Activated CD8-positive, alpha-beta T cell treated with anti-CD3 and anti-CD28 coated beads for 36 hours (primary cell): Measurements from ENCODE around the gene SLC22A31. TPM values are rescaled to one million over a fixed set of nuclear protein-coding genes. Genes with fewer than 3 reads are reported as not detected.

Source experiments
- ATAC-seq: fragments of 200-7000 bp; cut with Tn5 transposase; one replicate; pipeline ENCODE4 v1.10.0; 2021; ENCODE audit warnings: mild to moderate bottlenecking, moderate library complexity
- CTCF ChIA-PET: fragments of 350-600 bp; sonication (Branson Sonifier 250); formaldehyde crosslinking; loops from one replicate; lab custom pipeline; 2021; ENCODE audit warnings: antibody characterized with exemption; lab: Charles Lee
- POLR2A ChIA-PET: fragments of 350-600 bp; sonication (Branson Sonifier 250); formaldehyde crosslinking; loops from one replicate; lab custom pipeline; 2021; ENCODE audit warnings: antibody characterized with exemption; lab: Charles Lee
- DNase-seq: peaks from one replicate; pipeline ENCODE4 v3.0.0-alpha.2; 2020
- H3K27ac Mint-ChIP-seq: one replicate; pipeline ENCODE4 v1.8.0; 2021; ENCODE audit warnings: mild to moderate bottlenecking, mixed read lengths
- H3K27me3 Mint-ChIP-seq: one replicate; pipeline ENCODE4 v1.8.0; 2021; ENCODE audit warnings: mixed read lengths
- H3K36me3 Mint-ChIP-seq: one replicate; pipeline ENCODE4 v1.8.0; 2021; ENCODE audit warnings: low read depth, mixed read lengths
- H3K4me1 Mint-ChIP-seq: one replicate; pipeline ENCODE4 v1.8.0; 2021; ENCODE audit warnings: low read depth, mixed read lengths
- H3K4me3 Mint-ChIP-seq: one replicate; pipeline ENCODE4 v1.8.0; 2021; ENCODE audit warnings: mild to moderate bottlenecking, moderate library complexity, mixed read lengths
- H3K9me3 Mint-ChIP-seq: one replicate; pipeline ENCODE4 v1.8.0; 2021; ENCODE audit warnings: mixed read lengths
- intact Hi-C: fragments of 100-400 bp; cut with micrococcal nuclease; formaldehyde crosslinking; loops from one replicate; pipeline ENCODE4 v1.10.0; 2022
- total RNA-seq, 2 experiments: library from RNA; stranded (reverse); gene quantifications; one replicate each; pipeline ENCODE4 v1.2.3, GENCODE V29; 2021
- TF ChIP-seq, protein P1 (sequence below): fragments of 200-600 bp; IDR thresholded peaks from one replicate; pipeline ENCODE4 v1.8.0; 2022; ENCODE audit warnings: antibody characterized with exemption, mild to moderate bottlenecking

SLC22A31 gene
- total RNA-seq, 2 experiments from 2014 or later: 0.16 to 0.20 TPM

DNA sequence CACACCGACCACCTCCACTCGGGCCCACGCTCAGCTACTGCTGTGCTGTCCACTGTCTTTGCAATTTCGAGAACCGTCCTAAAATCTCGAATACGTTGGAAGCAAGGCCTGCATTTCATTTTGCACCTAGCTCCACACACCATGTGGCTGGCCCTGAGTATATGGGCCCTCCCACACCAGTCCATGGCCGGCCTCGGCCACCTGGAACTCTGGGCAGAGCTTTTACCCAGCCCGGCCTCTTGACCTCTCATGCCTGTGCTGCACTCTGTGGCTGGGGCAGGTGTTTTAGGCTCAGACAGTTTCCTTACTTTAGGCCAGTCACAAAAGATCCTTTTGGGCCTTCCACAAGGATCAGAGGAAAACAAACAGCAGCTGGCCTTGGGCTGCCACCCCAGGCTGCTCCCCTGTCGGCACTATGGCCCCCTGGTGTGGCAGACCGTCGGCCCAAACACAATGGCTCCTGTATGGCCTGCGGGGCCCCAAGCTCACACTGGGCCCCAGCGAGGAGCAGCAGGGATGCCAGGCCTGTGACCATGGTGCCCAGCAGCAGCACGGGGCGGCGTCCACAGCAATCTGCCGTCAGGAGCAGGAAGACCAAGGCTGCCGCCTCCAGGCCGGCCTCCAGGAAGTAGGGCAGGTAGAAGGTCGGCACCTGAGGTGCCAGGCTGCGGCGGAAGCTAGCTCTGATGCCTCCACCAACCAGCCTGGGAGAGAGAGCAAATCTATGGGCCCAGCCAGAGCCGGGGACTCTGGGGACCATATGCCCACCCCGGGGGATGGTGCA is 2.5 kb downstream of the SLC22A31 start:
- H3K4me1 Mint-ChIP-seq: peaks cover 13% of the 10 kb centered on the region
- no peak overlapping the region for H3K4me3 Mint-ChIP-seq
- POLR2A ChIA-PET: no interaction called here
- intact Hi-C loops: no loop called here
- H3K9me3 Mint-ChIP-seq: no peaks in the 10 kb centered on the region
- TF ChIP-seq, protein P1, sequence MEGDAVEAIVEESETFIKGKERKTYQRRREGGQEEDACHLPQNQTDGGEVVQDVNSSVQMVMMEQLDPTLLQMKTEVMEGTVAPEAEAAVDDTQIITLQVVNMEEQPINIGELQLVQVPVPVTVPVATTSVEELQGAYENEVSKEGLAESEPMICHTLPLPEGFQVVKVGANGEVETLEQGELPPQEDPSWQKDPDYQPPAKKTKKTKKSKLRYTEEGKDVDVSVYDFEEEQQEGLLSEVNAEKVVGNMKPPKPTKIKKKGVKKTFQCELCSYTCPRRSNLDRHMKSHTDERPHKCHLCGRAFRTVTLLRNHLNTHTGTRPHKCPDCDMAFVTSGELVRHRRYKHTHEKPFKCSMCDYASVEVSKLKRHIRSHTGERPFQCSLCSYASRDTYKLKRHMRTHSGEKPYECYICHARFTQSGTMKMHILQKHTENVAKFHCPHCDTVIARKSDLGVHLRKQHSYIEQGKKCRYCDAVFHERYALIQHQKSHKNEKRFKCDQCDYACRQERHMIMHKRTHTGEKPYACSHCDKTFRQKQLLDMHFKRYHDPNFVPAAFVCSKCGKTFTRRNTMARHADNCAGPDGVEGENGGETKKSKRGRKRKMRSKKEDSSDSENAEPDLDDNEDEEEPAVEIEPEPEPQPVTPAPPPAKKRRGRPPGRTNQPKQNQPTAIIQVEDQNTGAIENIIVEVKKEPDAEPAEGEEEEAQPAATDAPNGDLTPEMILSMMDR: no peak
- H3K36me3 Mint-ChIP-seq: no peaks in the 10 kb centered on the region
- CTCF ChIA-PET: no interaction called here
- H3K27ac Mint-ChIP-seq: no peak overlapping the region
- DNase-seq (no peak), ATAC-seq (no peak)
- peaks cover 20% of the 10 kb centered on the region for H3K27me3 Mint-ChIP-seq

DNA sequence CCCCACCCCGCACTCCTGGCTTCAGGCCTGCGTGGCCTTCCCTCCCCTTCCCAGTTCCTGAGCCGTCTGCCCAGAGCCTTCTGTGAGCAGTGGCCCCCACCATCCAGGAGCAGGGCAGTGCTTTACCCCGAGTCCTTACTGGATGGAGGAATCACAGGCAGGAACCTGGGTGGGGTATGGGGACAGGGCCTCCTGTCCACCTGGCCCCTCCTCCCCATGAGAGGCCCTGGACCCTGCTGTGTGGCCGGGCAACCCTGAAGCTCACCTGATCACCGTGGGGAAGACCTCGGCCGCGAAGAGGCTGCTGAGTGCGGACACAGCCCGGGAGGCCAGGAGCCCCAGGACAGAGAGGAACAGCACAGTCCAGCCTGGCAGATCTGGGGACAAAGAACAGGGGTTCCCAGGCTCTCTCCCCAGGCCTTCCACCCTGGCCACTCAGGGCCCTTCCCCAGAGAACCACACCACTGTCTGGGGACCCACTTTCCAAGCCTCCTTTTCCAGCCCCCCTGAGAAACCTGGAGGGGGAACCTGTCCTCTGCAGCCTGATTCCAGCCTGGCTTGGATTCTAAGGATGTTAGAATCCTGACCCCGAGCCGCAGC is 3.2 kb downstream of the SLC22A31 start:
- no peak overlapping the region for H3K27ac Mint-ChIP-seq
- H3K4me3 Mint-ChIP-seq: no peak overlapping the region
- H3K27me3 Mint-ChIP-seq: peaks cover 15% of the 10 kb centered on the region
- peaks cover 8% of the 10 kb centered on the region for H3K4me1 Mint-ChIP-seq
- CTCF ChIA-PET: no interaction called here
- ATAC-seq (no peak), DNase-seq (no peak)
- TF ChIP-seq, protein P1: no peak
- intact Hi-C loops: no loop called here
- H3K9me3 Mint-ChIP-seq: no peaks in the 10 kb centered on the region
- no peaks in the 10 kb centered on the region for H3K36me3 Mint-ChIP-seq
- POLR2A ChIA-PET: no interaction called here

DNA sequence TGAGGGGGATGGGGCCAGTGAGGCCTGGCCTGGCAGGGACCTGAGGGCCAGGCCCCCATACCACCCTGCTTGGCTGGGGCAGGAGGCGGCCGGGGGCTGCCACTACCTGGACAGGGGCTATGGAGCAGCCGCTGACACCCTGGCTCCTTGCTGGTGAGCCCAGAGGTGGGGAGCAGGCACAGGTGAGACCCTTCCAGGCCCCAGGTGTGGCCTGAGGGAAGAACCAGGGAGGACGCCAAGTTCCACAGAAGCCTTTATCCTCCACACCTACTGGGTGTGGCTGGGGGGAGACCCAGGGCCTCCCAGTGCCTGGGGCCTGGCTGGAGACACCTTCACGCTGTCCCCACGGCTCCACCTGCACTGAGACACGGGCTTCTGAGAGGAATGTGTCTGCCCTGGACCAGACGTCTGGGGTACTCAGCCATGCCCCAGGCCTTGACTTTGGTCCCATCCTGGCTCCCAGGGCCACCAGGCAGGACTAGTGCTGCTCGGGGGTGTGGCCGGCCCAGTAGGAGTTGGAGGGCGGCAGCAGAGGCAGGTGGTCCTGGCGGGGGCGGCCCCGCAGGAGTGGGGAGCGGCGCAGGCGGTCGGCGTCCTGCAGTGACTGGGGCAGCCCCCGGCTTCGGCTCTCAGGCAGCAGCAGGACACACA is 4.7 kb downstream of the SLC22A31 start:
- ATAC-seq (no peak), DNase-seq (no peak)
- H3K36me3 Mint-ChIP-seq: no peaks in the 10 kb centered on the region
- peaks cover 13% of the 10 kb centered on the region for H3K27me3 Mint-ChIP-seq
- intact Hi-C loops: no loop called here
- POLR2A ChIA-PET: no interaction called here
- H3K4me1 Mint-ChIP-seq: peaks cover 6% of the 10 kb centered on the region
- no peak overlapping the region for H3K4me3 Mint-ChIP-seq
- H3K27ac Mint-ChIP-seq: no peak overlapping the region
- TF ChIP-seq, protein P1: no peak
- CTCF ChIA-PET: no interaction called here
- H3K9me3 Mint-ChIP-seq: no peaks in the 10 kb centered on the region

DNA sequence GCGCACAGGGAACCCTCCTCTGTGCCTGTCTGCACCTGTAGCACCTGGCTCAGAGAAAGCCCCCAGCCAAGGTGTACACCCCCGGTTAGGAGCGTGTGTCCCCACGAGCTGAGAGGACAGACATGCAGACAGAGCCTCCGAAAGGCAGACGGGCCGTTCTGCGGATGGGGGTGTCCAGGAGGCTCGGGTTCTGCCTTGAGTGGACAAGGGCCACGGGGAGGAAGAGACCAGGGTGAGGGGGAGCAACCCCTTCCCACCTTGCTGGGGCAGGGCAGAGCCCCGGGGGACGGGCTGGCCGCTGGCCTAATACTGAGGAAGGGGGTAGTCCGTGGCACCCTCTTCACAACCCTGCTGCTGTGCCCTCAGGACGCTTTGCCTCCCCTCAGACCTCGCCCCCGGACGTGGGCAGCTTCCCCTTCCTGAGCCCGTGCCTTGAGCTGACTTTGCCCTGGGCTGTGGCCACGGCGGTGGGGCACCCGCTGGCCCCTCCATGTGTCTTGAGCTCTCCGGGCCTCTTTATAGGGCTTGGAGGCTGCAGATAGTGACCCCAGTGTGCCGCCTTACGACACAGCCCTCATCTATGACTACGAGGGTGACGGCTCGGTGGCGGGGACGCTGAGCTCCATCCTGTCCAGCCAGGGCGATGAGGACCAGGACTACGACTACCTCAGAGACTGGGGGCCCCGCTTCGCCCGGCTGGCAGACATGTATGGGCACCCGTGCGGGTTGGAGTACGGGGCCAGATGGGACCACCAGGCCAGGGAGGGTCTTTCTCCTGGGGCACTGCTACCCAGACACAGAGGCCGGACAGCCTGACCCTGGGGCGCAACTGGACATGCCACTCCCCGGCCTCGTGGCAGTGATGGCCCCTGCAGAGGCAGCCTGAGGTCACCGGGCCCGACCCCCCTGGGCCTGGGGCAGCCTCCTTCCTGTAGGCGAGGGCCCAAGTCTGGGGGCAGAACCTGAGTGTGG is 5.7 kb downstream of the SLC22A31 start:
- TF ChIP-seq, protein P1: no peak
- Mint-ChIP-seq H3K4me1 (no peaks in the 10 kb centered on the region), H3K9me3 (no peaks in the 10 kb centered on the region), H3K27me3 (peaks cover 4% of the 10 kb centered on the region), H3K27ac (no peak overlapping the region), H3K36me3 (no peaks in the 10 kb centered on the region), H3K4me3 (no peak overlapping the region)
- POLR2A ChIA-PET: no interaction called here
- DNase-seq (no peak), ATAC-seq (no peak)
- CTCF ChIA-PET: no interaction called here
- intact Hi-C loops: no loop called here
